HEK293T (cell line): ENCODE data around the gene OR2W3.

ENCODE experiments used
- CTCF ChIA-PET: fragments of 350-600 bp; formaldehyde crosslinking; extraction: SDS; loops from one replicate; lab custom pipeline; 2021; ENCODE audit warnings: antibody characterized with exemption, inconsistent platforms; lab: Yijun Ruan, JAX
- POLR2A ChIA-PET: fragments of 350-600 bp; formaldehyde crosslinking; extraction: SDS; loops from one replicate; lab custom pipeline; 2020; ENCODE audit warnings: antibody characterized with exemption, inconsistent platforms; lab: Yijun Ruan, JAX
- DNase-seq: peaks from one replicate; pipeline ENCODE4 v3.0.0; 2012; ENCODE audit warnings: mixed read lengths; ENCODE audit errors: extremely low spot score
- ARNT ChIP-seq: fragments of 450-650 bp; IDR thresholded peaks from 2 replicates; pipeline ENCODE4 v1.6.1; 2017; ENCODE audit warnings: mild to moderate bottlenecking
- BHLHE40 ChIP-seq: fragments of 450-650 bp; IDR thresholded peaks from 2 replicates; pipeline ENCODE4 v1.6.1; 2016; ENCODE audit warnings: mild to moderate bottlenecking, moderate library complexity, borderline replicate concordance
- CTBP1 ChIP-seq: fragments of 450-650 bp; IDR thresholded peaks from 2 replicates; pipeline ENCODE4 v1.6.1; 2016; ENCODE audit warnings: borderline replicate concordance
- ELF4 ChIP-seq: fragments of 450-650 bp; IDR thresholded peaks from 2 replicates; pipeline ENCODE4 v1.6.1; 2017; ENCODE audit warnings: antibody characterized with exemption
- FOXA1 ChIP-seq: fragments of 450-650 bp; IDR thresholded peaks from 2 replicates; pipeline ENCODE4 v1.6.1; 2016; ENCODE audit warnings: mild to moderate bottlenecking
- FOXK2 ChIP-seq: fragments of 450-650 bp; IDR thresholded peaks from 2 replicates; pipeline ENCODE4 v1.6.1; 2016; ENCODE audit warnings: mild to moderate bottlenecking
- FOXM1 ChIP-seq: fragments of 450-650 bp; IDR thresholded peaks from 2 replicates; pipeline ENCODE4 v1.6.1; 2017; ENCODE audit warnings: mild to moderate bottlenecking, borderline replicate concordance
- HDGF ChIP-seq: fragments of 450-650 bp; IDR thresholded peaks from 2 replicates; pipeline ENCODE4 v1.6.1; 2017; ENCODE audit warnings: antibody characterized with exemption, borderline replicate concordance
- L3MBTL2 ChIP-seq: fragments of 450-650 bp; conservative IDR thresholded peaks from 2 replicates; pipeline ENCODE4 v1.6.1; 2016; ENCODE audit warnings: mild to moderate bottlenecking
- LEF1 ChIP-seq: fragments of 450-650 bp; IDR thresholded peaks from 2 replicates; pipeline ENCODE4 v1.6.1; 2017; ENCODE audit warnings: mild to moderate bottlenecking, borderline replicate concordance
- NFRKB ChIP-seq: fragments of 450-650 bp; IDR thresholded peaks from 2 replicates; pipeline ENCODE4 v1.6.1; 2016; ENCODE audit warnings: mild to moderate bottlenecking, moderate library complexity
- PKNOX1 ChIP-seq: fragments of 450-650 bp; IDR thresholded peaks from 2 replicates; pipeline ENCODE4 v1.6.1; 2016
- SP1 ChIP-seq: fragments of 450-650 bp; IDR thresholded peaks from 2 replicates; pipeline ENCODE4 v1.6.1; 2017
- SUZ12 ChIP-seq: fragments of 450-650 bp; IDR thresholded peaks from 2 replicates; pipeline ENCODE4 v1.6.1; 2016; ENCODE audit warnings: mild to moderate bottlenecking
- TARDBP ChIP-seq: fragments of 450-650 bp; IDR thresholded peaks from 2 replicates; pipeline ENCODE4 v1.6.1; 2016
- ZNF384 ChIP-seq: fragments of 450-650 bp; IDR thresholded peaks from 2 replicates; pipeline ENCODE4 v1.6.1; 2016

OR2W3 gene

GRCh38 chr1:247895163-247895637 is at the start of gene OR2W3:
OR2W3 (plus strand) TSS chr1:247895587; CDS start chr1:247895587, 0 bp downstream.
- CTCF ChIA-PET = no interaction called here
- POLR2A ChIA-PET = no interaction called here
- DNase-seq = no peak
- no peak for TF ChIP-seq CTBP1
- TF ChIP-seq HDGF = no peak
- no peak for TF ChIP-seq ZNF384
- TF ChIP-seq NFRKB = no peak
- no peak for TF ChIP-seq ARNT
- TF ChIP-seq FOXA1 = no peak
- no peak for TF ChIP-seq ELF4
- TF ChIP-seq L3MBTL2 = no peak
- no peak for TF ChIP-seq BHLHE40
- TF ChIP-seq FOXM1 = no peak
- no peak for TF ChIP-seq LEF1
- no peak for TF ChIP-seq SUZ12
- no peak for TF ChIP-seq TARDBP
- no peak for TF ChIP-seq FOXK2

GRCh38 chr1:247845693-247846017 is 49.7 kb upstream of the OR2W3 start:
- ChIA-PET POLR2A (no interaction called here), CTCF (no interaction called here)
- TF ChIP-seq ZNF384 (no peak), TARDBP (no peak), FOXK2 (no peak), ARNT (no peak), BHLHE40 (no peak), SUZ12 (no peak), LEF1 (no peak), HDGF (no peak), CTBP1 (no peak), NFRKB (no peak), ELF4 (no peak), FOXA1 (no peak), SP1 (no peak), L3MBTL2 (no peak)
- no peak for DNase-seq

- no peak for DNase-seq
- POLR2A ChIA-PET = no interaction called here
- no peak for TF ChIP-seq BHLHE40
- no peak for TF ChIP-seq FOXM1
- no peak for TF ChIP-seq ELF4
- no peak for TF ChIP-seq LEF1
- no peak for TF ChIP-seq HDGF
- no peak for TF ChIP-seq SUZ12
- no peak for TF ChIP-seq ZNF384
- TF ChIP-seq SP1 = no peak
- no peak for TF ChIP-seq TARDBP
- no peak for TF ChIP-seq ARNT
- no peak for TF ChIP-seq FOXK2
- TF ChIP-seq PKNOX1 = no peak
- CTCF ChIA-PET = no interaction called here
Measured at GRCh38 chr1:247848346-247848745, 47.0 kb upstream of the OR2W3 start.

GRCh38 chr1:247849616-247850015 is 45.8 kb upstream of the OR2W3 start:
- ChIA-PET POLR2A (no interaction called here), CTCF (no interaction called here)
- no peak for TF ChIP-seq L3MBTL2
- no peak for TF ChIP-seq PKNOX1
- no peak for TF ChIP-seq BHLHE40
- TF ChIP-seq FOXM1 = no peak
- no peak for TF ChIP-seq ARNT
- no peak for TF ChIP-seq CTBP1
- TF ChIP-seq SP1 = no peak
- no peak for TF ChIP-seq FOXK2
- TF ChIP-seq TARDBP = no peak
- DNase-seq = no peak

- ChIA-PET CTCF (no interaction called here), POLR2A (no interaction called here)
- TF ChIP-seq SP1 = no peak
- TF ChIP-seq TARDBP = no peak
- no peak for TF ChIP-seq LEF1
- no peak for DNase-seq
Measured at GRCh38 chr1:247854899-247855545, 40.4 kb upstream of the OR2W3 start.

DNA sequence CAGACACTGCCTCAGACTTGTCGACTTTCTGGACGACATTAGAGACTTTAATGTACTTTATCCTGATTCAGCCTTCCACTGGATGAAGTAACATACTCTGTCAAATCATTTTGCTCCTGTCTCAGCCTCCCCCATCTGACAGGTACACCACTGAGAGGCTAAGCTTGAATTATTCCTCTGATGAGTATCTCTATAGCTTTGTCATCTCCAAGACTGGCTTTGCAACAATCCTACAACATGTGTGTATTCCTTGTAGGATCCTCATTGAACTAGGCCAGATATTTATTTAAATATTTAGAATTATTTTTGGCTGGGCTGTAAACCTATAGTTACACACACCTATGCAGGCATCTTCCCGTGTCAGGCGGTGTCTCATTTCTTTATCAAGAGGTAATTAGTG is 39.5 kb upstream of the OR2W3 start:
- DNase-seq = no peak
- no peak for TF ChIP-seq ELF4
- TF ChIP-seq PKNOX1 = no peak
- TF ChIP-seq L3MBTL2 = no peak
- TF ChIP-seq NFRKB = no peak
- no peak for TF ChIP-seq HDGF
- no peak for TF ChIP-seq LEF1
- no peak for TF ChIP-seq ARNT
- TF ChIP-seq TARDBP = no peak
- TF ChIP-seq FOXM1 = no peak
- no peak for TF ChIP-seq FOXA1
- TF ChIP-seq BHLHE40 = no peak
- POLR2A ChIA-PET = no interaction called here
- CTCF ChIA-PET = no interaction called here
